GM23338 (cell line): ENCODE measurements around the gene PPP6R3. TPM values are rescaled to one million over a fixed set of nuclear protein-coding genes. Genes with fewer than 3 reads are reported as not detected.

Experiments
- ATAC-seq: fragments of 200-7000 bp; cut with Tn5 transposase; 3 replicates; pipeline ENCODE4 v1.9.1; 2020
- DNase-seq: peaks from one replicate; pipeline ENCODE4 v3.0.0-alpha.2; 2015; ENCODE audit warnings: low spot score
- H2AFZ ChIP-seq: fragments of 200-600 bp; sonication (generic); 2 replicates; pipeline ENCODE4 v1.8.0; 2016; ENCODE audit warnings: antibody characterized with exemption, mild to moderate bottlenecking, moderate library complexity
- H3F3A ChIP-seq: fragments of 200-600 bp; sonication (generic); replicated peaks from 2 replicates; pipeline ENCODE4 v1.8.0; 2017; ENCODE audit warnings: antibody characterized with exemption, mixed run types, low read depth
- H3K27ac ChIP-seq: fragments of 200-600 bp; sonication (generic); 2 replicates; pipeline ENCODE4 v1.6.1; 2016; ENCODE audit warnings: low read depth
- H3K27me3 ChIP-seq: fragments of 200-600 bp; sonication (generic); 2 replicates; pipeline ENCODE4 v1.8.0; 2016; ENCODE audit warnings: mild to moderate bottlenecking, mixed run types, moderate library complexity; ENCODE audit not compliant: insufficient read depth
- H3K36me3 ChIP-seq: fragments of 200-600 bp; sonication (generic); 2 replicates; pipeline ENCODE4 v1.8.0; 2016; ENCODE audit warnings: mild to moderate bottlenecking; ENCODE audit not compliant: insufficient read depth
- H3K4me1 ChIP-seq: fragments of 200-600 bp; sonication (generic); 2 replicates; pipeline ENCODE4 v1.8.0; 2016; ENCODE audit warnings: mild to moderate bottlenecking, moderate library complexity; ENCODE audit not compliant: insufficient read depth
- H3K4me2 ChIP-seq: fragments of 200-600 bp; sonication (generic); 2 replicates; pipeline ENCODE4 v1.7.1; 2017; ENCODE audit warnings: mixed run types
- H3K4me3 ChIP-seq: fragments of 200-600 bp; sonication (generic); 2 replicates; pipeline ENCODE4 v1.6.1; 2016; ENCODE audit warnings: mixed run types
- H3K79me2 ChIP-seq: fragments of 200-600 bp; sonication (generic); replicated peaks from 2 replicates; pipeline ENCODE4 v1.8.0; 2017; ENCODE audit warnings: mild to moderate bottlenecking; ENCODE audit not compliant: insufficient read depth
- H3K9me2 ChIP-seq: fragments of 200-600 bp; sonication (generic); 2 replicates; pipeline ENCODE4 v1.8.0; 2017; ENCODE audit not compliant: insufficient read depth
- H4K20me1 ChIP-seq: fragments of 200-600 bp; sonication (generic); replicated peaks from 2 replicates; pipeline ENCODE4 v1.8.0; 2017; ENCODE audit warnings: mild to moderate bottlenecking; ENCODE audit not compliant: insufficient read depth
- H3K27ac Mint-ChIP-seq: 2 replicates; pipeline ENCODE4 v1.8.0; 2020; ENCODE audit warnings: inconsistent platforms, mild to moderate bottlenecking, moderate library complexity, mixed read lengths
- H3K27me3 Mint-ChIP-seq: 3 replicates; pipeline ENCODE4 v1.8.0; 2022; ENCODE audit warnings: low read depth, mild to moderate bottlenecking, moderate library complexity, mixed read lengths, inconsistent platforms; ENCODE audit not compliant: insufficient read depth, poor library complexity
- H3K36me3 Mint-ChIP-seq: 3 replicates; pipeline ENCODE4 v1.8.0; 2021; ENCODE audit warnings: low read depth, mild to moderate bottlenecking, inconsistent platforms, moderate library complexity, mixed read lengths
- H3K4me1 Mint-ChIP-seq: 3 replicates; pipeline ENCODE4 v1.8.0; 2020; ENCODE audit warnings: mild to moderate bottlenecking, inconsistent platforms, mixed read lengths
- H3K4me3 Mint-ChIP-seq: 3 replicates; pipeline ENCODE4 v1.8.0; 2021; ENCODE audit warnings: moderate library complexity, mild to moderate bottlenecking, inconsistent platforms, mixed read lengths
- H3K9me3 Mint-ChIP-seq: 3 replicates; pipeline ENCODE4 v1.8.0; 2020; ENCODE audit warnings: moderate library complexity, mild to moderate bottlenecking, inconsistent platforms, mixed read lengths
- JUNB ChIP-seq: IDR thresholded peaks from one replicate; pipeline ENCODE4 v1.6.1; 2016; ENCODE audit warnings: antibody characterized with exemption; ENCODE audit not compliant: unreplicated experiment
- NANOG ChIP-seq: IDR thresholded peaks from 2 replicates; pipeline ENCODE4 v1.6.1; 2016; ENCODE audit warnings: antibody characterized with exemption, borderline replicate concordance
- polyA plus RNA-seq: library from polyadenylated mRNA; unstranded; fragments of >200 nt; fragmentation: Nextera tagmentation; extraction: Ambion mirVana; gene quantifications from 2 replicates; pipeline ENCODE4 v1.2.1, GENCODE V29; 2016
- total RNA-seq: library from RNA; depleted of rRNA; stranded (reverse); fragments of >200 nt; shearing (Covaris generic); gene quantifications from 2 replicates; pipeline ENCODE4 v1.2.3, GENCODE V29; 2014
- TF ChIP-seq, protein P1 (sequence below): IDR thresholded peaks from 2 replicates; pipeline ENCODE4 v1.6.1; 2016; ENCODE audit warnings: antibody characterized with exemption
- TF ChIP-seq, protein P2 (sequence below): IDR thresholded peaks from one replicate; pipeline ENCODE4 v1.6.1; 2018; ENCODE audit warnings: antibody characterized with exemption; ENCODE audit not compliant: unreplicated experiment

Gene PPP6R3
- total and polyA plus RNA-seq, 2 experiments from 2014 or later: 170 to 268 TPM

DNA sequence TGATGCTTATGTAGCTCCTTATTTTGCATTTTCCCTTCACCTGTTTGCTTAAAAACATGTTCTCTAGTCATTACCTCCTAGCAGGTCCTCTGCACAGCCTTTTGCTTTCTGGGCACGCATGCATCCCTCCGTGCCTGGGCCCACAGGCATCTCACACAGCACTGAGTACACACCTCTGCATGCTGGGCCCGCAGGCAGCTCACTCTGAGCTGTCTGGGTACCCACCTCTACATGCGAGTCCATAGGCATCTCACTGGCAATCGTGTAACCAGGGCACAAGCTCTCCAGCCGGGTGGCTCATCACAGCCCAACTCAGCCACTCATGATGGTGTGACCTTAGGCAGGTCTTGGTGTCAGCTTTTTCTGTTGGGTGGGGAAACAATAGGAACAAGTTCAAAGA lies 155.1 kb downstream of the PPP6R3 start:
- peaks cover 6% of the 10 kb centered on the region; the same call in 1 of the 2 replicates for H3F3A ChIP-seq
- H3K4me1 ChIP-seq: no peaks in the 10 kb centered on the region
- peaks cover 2% of the 10 kb centered on the region for H3K27me3 Mint-ChIP-seq
- H3K27me3 ChIP-seq: no peaks in the 10 kb centered on the region
- H3K4me3 Mint-ChIP-seq: no peak overlapping the region
- H3K36me3 ChIP-seq: peaks cover 35% of the 10 kb centered on the region
- H3K9me2 ChIP-seq: no peaks in the 10 kb centered on the region; the same call in 1 of the 2 replicates
- no peaks in the 10 kb centered on the region for H3K79me2 ChIP-seq
- no peak overlapping the region for H3K4me3 ChIP-seq
- peaks cover 69% of the 10 kb centered on the region for H3K36me3 Mint-ChIP-seq
- peak overlapping the region; percentile 70; the same call in 1 of the 2 replicates for H3K27ac ChIP-seq
- H3K27ac Mint-ChIP-seq: no peak overlapping the region
- TF ChIP-seq, protein P1, sequence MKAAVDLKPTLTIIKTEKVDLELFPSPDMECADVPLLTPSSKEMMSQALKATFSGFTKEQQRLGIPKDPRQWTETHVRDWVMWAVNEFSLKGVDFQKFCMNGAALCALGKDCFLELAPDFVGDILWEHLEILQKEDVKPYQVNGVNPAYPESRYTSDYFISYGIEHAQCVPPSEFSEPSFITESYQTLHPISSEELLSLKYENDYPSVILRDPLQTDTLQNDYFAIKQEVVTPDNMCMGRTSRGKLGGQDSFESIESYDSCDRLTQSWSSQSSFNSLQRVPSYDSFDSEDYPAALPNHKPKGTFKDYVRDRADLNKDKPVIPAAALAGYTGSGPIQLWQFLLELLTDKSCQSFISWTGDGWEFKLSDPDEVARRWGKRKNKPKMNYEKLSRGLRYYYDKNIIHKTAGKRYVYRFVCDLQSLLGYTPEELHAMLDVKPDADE: no peak
- TF ChIP-seq, protein P2, sequence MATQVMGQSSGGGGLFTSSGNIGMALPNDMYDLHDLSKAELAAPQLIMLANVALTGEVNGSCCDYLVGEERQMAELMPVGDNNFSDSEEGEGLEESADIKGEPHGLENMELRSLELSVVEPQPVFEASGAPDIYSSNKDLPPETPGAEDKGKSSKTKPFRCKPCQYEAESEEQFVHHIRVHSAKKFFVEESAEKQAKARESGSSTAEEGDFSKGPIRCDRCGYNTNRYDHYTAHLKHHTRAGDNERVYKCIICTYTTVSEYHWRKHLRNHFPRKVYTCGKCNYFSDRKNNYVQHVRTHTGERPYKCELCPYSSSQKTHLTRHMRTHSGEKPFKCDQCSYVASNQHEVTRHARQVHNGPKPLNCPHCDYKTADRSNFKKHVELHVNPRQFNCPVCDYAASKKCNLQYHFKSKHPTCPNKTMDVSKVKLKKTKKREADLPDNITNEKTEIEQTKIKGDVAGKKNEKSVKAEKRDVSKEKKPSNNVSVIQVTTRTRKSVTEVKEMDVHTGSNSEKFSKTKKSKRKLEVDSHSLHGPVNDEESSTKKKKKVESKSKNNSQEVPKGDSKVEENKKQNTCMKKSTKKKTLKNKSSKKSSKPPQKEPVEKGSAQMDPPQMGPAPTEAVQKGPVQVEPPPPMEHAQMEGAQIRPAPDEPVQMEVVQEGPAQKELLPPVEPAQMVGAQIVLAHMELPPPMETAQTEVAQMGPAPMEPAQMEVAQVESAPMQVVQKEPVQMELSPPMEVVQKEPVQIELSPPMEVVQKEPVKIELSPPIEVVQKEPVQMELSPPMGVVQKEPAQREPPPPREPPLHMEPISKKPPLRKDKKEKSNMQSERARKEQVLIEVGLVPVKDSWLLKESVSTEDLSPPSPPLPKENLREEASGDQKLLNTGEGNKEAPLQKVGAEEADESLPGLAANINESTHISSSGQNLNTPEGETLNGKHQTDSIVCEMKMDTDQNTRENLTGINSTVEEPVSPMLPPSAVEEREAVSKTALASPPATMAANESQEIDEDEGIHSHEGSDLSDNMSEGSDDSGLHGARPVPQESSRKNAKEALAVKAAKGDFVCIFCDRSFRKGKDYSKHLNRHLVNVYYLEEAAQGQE: no peak
- ATAC-seq (no peak), DNase-seq (no peak)
- peaks cover 6% of the 10 kb centered on the region for H4K20me1 ChIP-seq
- no peak overlapping the region for H2AFZ ChIP-seq
- H3K4me2 ChIP-seq: no peak overlapping the region
- peaks cover 23% of the 10 kb centered on the region; the same call in 2 of the 3 replicates for H3K9me3 Mint-ChIP-seq
- H3K4me1 Mint-ChIP-seq: no peaks in the 10 kb centered on the region

DNA sequence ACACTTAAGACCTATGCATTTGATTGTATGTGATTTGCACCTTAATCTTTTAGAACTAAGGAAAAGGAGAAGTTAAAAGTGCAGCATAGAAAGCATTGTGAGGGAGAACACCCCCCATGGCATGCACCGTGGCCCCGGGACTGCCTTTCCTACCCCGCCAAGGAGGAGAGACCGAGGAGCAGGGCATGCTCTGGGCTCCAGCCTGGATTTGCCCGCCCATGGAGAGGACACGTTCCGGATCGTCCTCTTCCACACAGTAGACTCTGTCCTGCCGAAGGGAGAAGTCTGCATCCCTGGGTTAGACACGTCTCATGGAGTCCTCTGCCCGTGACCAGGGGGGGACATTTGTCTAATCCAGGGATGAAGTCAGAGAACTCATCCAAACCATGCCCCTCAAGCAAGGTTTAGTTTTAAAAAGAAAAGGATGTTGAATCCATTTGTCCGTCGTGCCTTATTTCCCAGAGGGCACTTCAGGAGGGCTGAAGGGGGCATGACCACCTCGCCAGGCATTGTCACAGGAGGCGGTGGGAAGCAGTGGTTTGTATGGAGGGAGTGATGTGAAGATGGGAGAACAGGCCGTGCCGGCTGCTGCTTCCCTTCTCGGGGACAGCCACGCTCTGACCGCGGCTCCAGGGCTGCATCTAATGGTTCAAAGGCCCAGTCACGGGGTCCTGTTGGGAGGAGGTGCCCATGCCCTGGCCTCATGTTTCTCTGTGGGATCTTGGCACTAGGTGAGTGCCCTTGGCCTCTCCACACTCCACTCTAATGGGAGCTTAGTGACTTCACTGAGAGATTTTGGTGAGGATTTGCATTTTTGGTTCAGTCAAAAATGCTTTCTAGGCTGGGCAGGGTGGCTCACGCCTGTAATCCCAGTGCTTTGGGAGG lies 157.6 kb downstream of the PPP6R3 start:
- peak; percentile 23; the same call in 2 of the 3 replicates for ATAC-seq
- Histone ChIP-seq H3K27ac (no peak overlapping the region), H3K27me3 (no peaks in the 10 kb centered on the region), H3K79me2 (no peaks in the 10 kb centered on the region), H3K4me1 (no peaks in the 10 kb centered on the region), H4K20me1 (0 out of 2 replicates have a peak, but pooled peaks cover 3% of the 10 kb centered on the region), H3F3A (peaks cover 6% of the 10 kb centered on the region; the same call in 1 of the 2 replicates), H2AFZ (no peak overlapping the region), H3K9me2 (no peaks in the 10 kb centered on the region; the same call in 1 of the 2 replicates), H3K36me3 (peaks cover 23% of the 10 kb centered on the region), H3K4me2 (no peak overlapping the region), H3K4me3 (no peak overlapping the region)
- Mint-ChIP-seq H3K4me3 (no peak overlapping the region), H3K4me1 (no peaks in the 10 kb centered on the region), H3K27me3 (peaks cover 2% of the 10 kb centered on the region), H3K9me3 (peaks cover 44% of the 10 kb centered on the region), H3K27ac (no peak overlapping the region), H3K36me3 (peaks cover 56% of the 10 kb centered on the region)
- TF ChIP-seq JUNB (no peak), NANOG (no peak)
- no peak for DNase-seq
